HepG2 (cell line): ENCODE data around the gene LTB4R. TPM values are rescaled to one million over a fixed set of nuclear protein-coding genes. Genes with fewer than 3 reads are reported as not detected.
A peak's percentile ranks its signal among the peaks of the same experiment; 100 is the strongest.

Source experiments
- ATAC-seq: fragments of 200-7000 bp; cut with Tn5 transposase; 3 replicates; pipeline ENCODE4 v1.9.1; 2020; ENCODE audit warnings: mild to moderate bottlenecking, moderate library complexity
- Bru-seq: library from RNA; stranded (reverse); fragments of 400-500 nt; gene quantifications from one replicate; lab custom pipeline; 2021; lab: Mats Ljungman, UMichigan
- BruChase-seq, 2 experiments: library from RNA; stranded (reverse); fragments of 400-500 nt; gene quantifications; one replicate each; lab custom pipeline; 2021; lab: Mats Ljungman, UMichigan
- BruUV-seq: library from RNA; stranded (reverse); fragments of 400-500 nt; replicated peaks from 2 replicates; lab custom pipeline; 2021; lab: Mats Ljungman, UMichigan
- CTCF ChIA-PET: fragments of 300-600 bp; formaldehyde crosslinking; extraction: SDS; loops from one replicate; lab custom pipeline; 2021; ENCODE audit warnings: low total read pairs, inconsistent platforms, low intra/inter-chr PET ratio; lab: Yijun Ruan, JAX
- POLR2A ChIA-PET: fragments of 350-600 bp; sonication (Branson Sonifier 250); formaldehyde crosslinking; loops from one replicate; lab custom pipeline; 2020; ENCODE audit warnings: antibody characterized with exemption, inconsistent platforms; lab: Yijun Ruan, JAX
- DNase-seq: peaks from one replicate; pipeline ENCODE4 v3.0.0-alpha.2; 2015; ENCODE audit warnings: low spot score
- FAIRE-seq: peaks from 3 replicates; lab custom pipeline; 2011; peaks lifted over from hg19 to GRCh38; lab: Jason Lieb, UNC
- H2AFZ ChIP-seq: one replicate; pipeline ENCODE4 v1.6.1; 2011; ENCODE audit warnings: low read length, inconsistent platforms
- H3K27ac ChIP-seq: fragments of 300-600 bp; 3 replicates; pipeline ENCODE4 v1.8.0; 2011; ENCODE audit warnings: mixed run types, mild to moderate bottlenecking, mixed read lengths, low read length, inconsistent platforms; ENCODE audit not compliant: insufficient read depth; ENCODE audit errors: extremely low read length
- H3K27me3 ChIP-seq, 2 experiments: fragments of 200-600 bp in 1 of 2; 2 replicates in 1 of 2; 3 replicates in 1 of 2; pipeline versions ENCODE4 v1.6.0 to v1.8.0; 2011; ENCODE audit warnings: low read length in 2 of 2, mild to moderate bottlenecking in 2 of 2, moderate library complexity in 2 of 2, inconsistent platforms in 1 of 2; ENCODE audit not compliant: insufficient read depth in 2 of 2, control insufficient read depth in 1 of 2
- H3K36me3 ChIP-seq, 2 experiments: fragments of 200-600 bp in 1 of 2; replicated peaks in 1 of 2; 2 replicates in 1 of 2; 3 replicates in 1 of 2; pipeline versions ENCODE4 v1.5.1 to v1.8.0; 2011; ENCODE audit warnings: low read length in 2 of 2, inconsistent platforms in 1 of 2; ENCODE audit not compliant: insufficient read depth in 2 of 2, control insufficient read depth in 1 of 2
- H3K4me1 ChIP-seq: 2 replicates; pipeline ENCODE4 v1.5.1; 2012; ENCODE audit warnings: low read length, inconsistent platforms; ENCODE audit not compliant: insufficient read depth
- H3K4me2 ChIP-seq: 2 replicates; pipeline ENCODE4 v1.6.0; 2011; ENCODE audit warnings: low read depth, low read length, inconsistent platforms
- H3K4me3 ChIP-seq, 3 experiments: fragments of 200-600 bp in 1 of 3; sonication (generic), shearing (Covaris generic) in 1 of 3; replicated peaks in 1 of 3; 2 replicates each; pipeline ENCODE4 v1.5.1; 2011 to 2016; ENCODE audit warnings: low read length in 3 of 3, inconsistent platforms in 2 of 3, low read depth in 2 of 3, mild to moderate bottlenecking in 2 of 3, control low read depth in 1 of 3, mixed read lengths in 1 of 3; ENCODE audit not compliant: insufficient read depth in 1 of 3
- H3K79me2 ChIP-seq: one replicate; pipeline ENCODE4 v1.6.1; 2011; ENCODE audit warnings: low read length, inconsistent platforms; ENCODE audit not compliant: insufficient read depth
- H3K9ac ChIP-seq: 2 replicates; pipeline ENCODE4 v1.6.0; 2011; ENCODE audit warnings: mild to moderate bottlenecking, low read depth, low read length, inconsistent platforms; ENCODE audit not compliant: insufficient read depth
- H3K9me3 ChIP-seq: 2 replicates; pipeline ENCODE4 v1.5.1; 2012; ENCODE audit warnings: mild to moderate bottlenecking, low read length
- H4K20me1 ChIP-seq: 2 replicates; pipeline ENCODE4 v1.6.0; 2011; ENCODE audit warnings: inconsistent platforms, mild to moderate bottlenecking, low read length, moderate library complexity; ENCODE audit not compliant: insufficient read depth
- CBX1 ChIP-seq: IDR thresholded peaks from one replicate; pipeline ENCODE4 v1.6.1; 2016; ENCODE audit warnings: antibody characterized with exemption, low read depth
- CBX5 ChIP-seq: sonication (generic); formaldehyde crosslinking; IDR thresholded peaks from 2 replicates; pipeline ENCODE4 v1.4.0; 2020; ENCODE audit warnings: missing genetic modification reagents, borderline replicate concordance
- HMG20A ChIP-seq: IDR thresholded peaks from 2 replicates; pipeline ENCODE4 v1.6.1; 2016; ENCODE audit warnings: borderline replicate concordance
- HOXA3 ChIP-seq: sonication (generic); formaldehyde crosslinking; IDR thresholded peaks from 2 replicates; pipeline ENCODE4 v1.5.0; 2020; ENCODE audit warnings: missing genetic modification reagents
- MBD4 ChIP-seq: IDR thresholded peaks from 2 replicates; pipeline ENCODE4 v1.6.1; 2012; ENCODE audit warnings: low read length, inconsistent platforms, borderline replicate concordance
- SSRP1 ChIP-seq: IDR thresholded peaks from 2 replicates; pipeline ENCODE4 v1.6.1; 2016; ENCODE audit warnings: control low read depth
- TCF7 ChIP-seq: sonication (generic); IDR thresholded peaks from 2 replicates; pipeline ENCODE4 v1.6.1; 2016; ENCODE audit warnings: antibody characterized with exemption, low read depth
- WGBS: methylation state at CpG from one replicate; pipeline ENCODE4 v1.1.6; 2017; ENCODE audit warnings: low lambda C conversion rate; 5-methylcytosine and 5-hydroxymethylcytosine counted together
- in situ Hi-C: cut with HindIII; loops from 2 replicates; pipeline ENCODE4 v1.10.0; 2017; ENCODE audit warnings: low pct_unique_long_range_greater_than_20kb; ENCODE audit not compliant: extremely low pct_ligation_motif_present
- intact Hi-C: fragments of 100-400 bp; cut with micrococcal nuclease; formaldehyde crosslinking; loops from one replicate; pipeline ENCODE4 v1.10.0; 2022; ENCODE audit not compliant: unreplicated experiment
- long read RNA-seq, 2 experiments: library from RNA in 1 of 2; library from polyadenylated mRNA in 1 of 2; stranded (forward) in 1 of 2; unstranded in 1 of 2; transcript quantifications; one replicate each; pipeline ENCODE4 v2.0.0, GENCODE V29; 2019 to 2022
- polyA minus RNA-seq, 3 experiments: library from RNA; depleted of rRNA, polyadenylated mRNA; stranded (reverse); fragments of >200 nt; gene quantifications; 2 replicates each; pipeline ENCODE4 v1.2.3, GENCODE V29; 2011; ENCODE audit warnings: low replicate concordance in 1 of 3
- polyA plus RNA-seq, 8 experiments: library from polyadenylated mRNA; depleted of rRNA in 3 of 8; stranded (reverse) in 7 of 8; unstranded in 1 of 8; fragments of >200 nt; fragmentation: Illumina TruSeq in 4 of 8; extraction: Trizol in 4 of 8; gene quantifications; 2 replicates each; pipeline versions ENCODE4 v1.2.1 to v1.2.3, GENCODE V29; 2011 to 2016; ENCODE audit warnings: low read depth in 4 of 8, missing spikeins in 1 of 8, mixed read lengths in 1 of 8; ENCODE audit not compliant: insufficient read depth in 1 of 8
- total RNA-seq, 5 experiments: library from RNA; depleted of rRNA; stranded (reverse); fragments of >200 nt; fragmentation: Illumina TruSeq; extraction: Trizol; gene quantifications; 2 replicates each; pipeline ENCODE4 v1.2.3, GENCODE V29; 2016; ENCODE audit warnings: low read depth in 1 of 5
- TF ChIP-seq, protein P1 (sequence below): sonication (generic); formaldehyde crosslinking; IDR thresholded peaks from 2 replicates; pipeline ENCODE4 v1.8.0; 2022; ENCODE audit warnings: mild to moderate bottlenecking, missing genetic modification reagents
- TF ChIP-seq, protein P2 (sequence below): sonication (generic); formaldehyde crosslinking; IDR thresholded peaks from 2 replicates; pipeline ENCODE4 v1.4.0; 2020; ENCODE audit warnings: missing genetic modification reagents

The LTB4R gene, protein sequence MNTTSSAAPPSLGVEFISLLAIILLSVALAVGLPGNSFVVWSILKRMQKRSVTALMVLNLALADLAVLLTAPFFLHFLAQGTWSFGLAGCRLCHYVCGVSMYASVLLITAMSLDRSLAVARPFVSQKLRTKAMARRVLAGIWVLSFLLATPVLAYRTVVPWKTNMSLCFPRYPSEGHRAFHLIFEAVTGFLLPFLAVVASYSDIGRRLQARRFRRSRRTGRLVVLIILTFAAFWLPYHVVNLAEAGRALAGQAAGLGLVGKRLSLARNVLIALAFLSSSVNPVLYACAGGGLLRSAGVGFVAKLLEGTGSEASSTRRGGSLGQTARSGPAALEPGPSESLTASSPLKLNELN
- total RNA-seq (2016; rRNA removed; fragmentation: Illumina TruSeq; extraction: Trizol) (1.00 and 3.2 TPM in 2 replicates), polyA plus RNA-seq (2011; rRNA removed) (8.2 and 12.4 TPM in 2 replicates), polyA minus RNA-seq (2011; rRNA and poly(A)+ RNA removed; ENCODE audit: low replicate concordance) (13.2 and 32.8 TPM in 2 replicates), Bru-seq, nascent RNA (percentile 75 among the genes with signal in this experiment), BruChase-seq, experiment 1, labeled RNA remaining after a 6-hour chase (percentile 92 among the genes with signal in this experiment), BruChase-seq, experiment 2, labeled RNA remaining after a 2-hour chase (percentile 90 among the genes with signal in this experiment)
- total RNA-seq (2016; cell fraction: cytosol; rRNA removed; fragmentation: Illumina TruSeq; extraction: Trizol; ENCODE audit: low read depth), result 0.40 and 0.53 TPM in 2 replicates
- total RNA-seq (2016; cell fraction: insoluble cytoplasmic fraction; rRNA removed; fragmentation: Illumina TruSeq; extraction: Trizol), result 0.25 and 2.9 TPM in 2 replicates
- total RNA-seq (2016; cell fraction: membrane; rRNA removed; fragmentation: Illumina TruSeq; extraction: Trizol), result 0.55 and 0.59 TPM in 2 replicates
- total RNA-seq (2016; cell fraction: nucleus; rRNA removed; fragmentation: Illumina TruSeq; extraction: Trizol), result 4.9 and 6.3 TPM in 2 replicates
- polyA plus RNA-seq (2011; cell fraction: cytosol; rRNA removed), result 1.2 and 1.9 TPM in 2 replicates
- polyA plus RNA-seq (2011; cell fraction: nucleus; rRNA removed), result 89.0 and 109 TPM in 2 replicates
- 9.0 and 9.1 TPM in 2 replicates for polyA plus RNA-seq (2012)
- polyA plus RNA-seq (2016; cell fraction: cytosol; fragmentation: Illumina TruSeq; extraction: Trizol; ENCODE audit: low read depth), result 0.10 and 0.24 TPM in 2 replicates
- 0.76 and 0.87 TPM in 2 replicates for polyA plus RNA-seq (2016; cell fraction: insoluble cytoplasmic fraction; fragmentation: Illumina TruSeq; extraction: Trizol; ENCODE audit: low read depth)
- polyA plus RNA-seq (2016; cell fraction: membrane; fragmentation: Illumina TruSeq; extraction: Trizol; ENCODE audit: low read depth), result 0.37 and 0.90 TPM in 2 replicates
- polyA plus RNA-seq (2016; cell fraction: nucleus; fragmentation: Illumina TruSeq; extraction: Trizol; ENCODE audit: insufficient read depth, low read depth), result 22.4 and 23.6 TPM in 2 replicates
- 0.30 and 1.5 TPM in 2 replicates for polyA minus RNA-seq (2011; cell fraction: cytosol; rRNA and poly(A)+ RNA removed)
- 17.3 and 18.9 TPM in 2 replicates for polyA minus RNA-seq (2011; cell fraction: nucleus; rRNA and poly(A)+ RNA removed)
- long read RNA-seq, experiment 1, partial matches to known transcripts, result 0 of 1 reads
- long read RNA-seq, experiment 1, other reads (novel, unspliced or antisense), result 1 of 1 reads
- long read RNA-seq, experiment 2, full-length matches to known transcripts, result 1 of 4 reads
- long read RNA-seq, experiment 2, partial matches to known transcripts, result 0 of 4 reads
- long read RNA-seq, experiment 2, other reads (novel, unspliced or antisense), result 3 of 4 reads

DNA sequence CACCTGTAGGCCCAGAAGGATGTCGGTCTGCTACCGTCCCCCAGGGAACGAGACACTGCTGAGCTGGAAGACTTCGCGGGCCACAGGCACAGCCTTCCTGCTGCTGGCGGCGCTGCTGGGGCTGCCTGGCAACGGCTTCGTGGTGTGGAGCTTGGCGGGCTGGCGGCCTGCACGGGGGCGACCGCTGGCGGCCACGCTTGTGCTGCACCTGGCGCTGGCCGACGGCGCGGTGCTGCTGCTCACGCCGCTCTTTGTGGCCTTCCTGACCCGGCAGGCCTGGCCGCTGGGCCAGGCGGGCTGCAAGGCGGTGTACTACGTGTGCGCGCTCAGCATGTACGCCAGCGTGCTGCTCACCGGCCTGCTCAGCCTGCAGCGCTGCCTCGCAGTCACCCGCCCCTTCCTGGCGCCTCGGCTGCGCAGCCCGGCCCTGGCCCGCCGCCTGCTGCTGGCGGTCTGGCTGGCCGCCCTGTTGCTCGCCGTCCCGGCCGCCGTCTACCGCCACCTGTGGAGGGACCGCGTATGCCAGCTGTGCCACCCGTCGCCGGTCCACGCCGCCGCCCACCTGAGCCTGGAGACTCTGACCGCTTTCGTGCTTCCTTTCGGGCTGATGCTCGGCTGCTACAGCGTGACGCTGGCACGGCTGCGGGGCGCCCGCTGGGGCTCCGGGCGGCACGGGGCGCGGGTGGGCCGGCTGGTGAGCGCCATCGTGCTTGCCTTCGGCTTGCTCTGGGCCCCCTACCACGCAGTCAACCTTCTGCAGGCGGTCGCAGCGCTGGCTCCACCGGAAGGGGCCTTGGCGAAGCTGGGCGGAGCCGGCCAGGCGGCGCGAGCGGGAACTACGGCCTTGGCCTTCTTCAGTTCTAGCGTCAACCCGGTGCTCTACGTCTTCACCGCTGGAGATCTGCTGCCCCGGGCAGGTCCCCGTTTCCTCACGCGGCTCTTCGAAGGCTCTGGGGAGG, at the start of gene LTB4R:
Gene LTB4R (plus strand): TSS at position 857 of the 959 bp plus-strand sequence. CDS start 4,150 bp downstream, outside the sequence.
- H3K4me1 ChIP-seq, result peaks cover 61% of the 10 kb centered on the region
- ChIA-PET CTCF (no interaction called here), POLR2A (interaction anchor here (0.8 to 24.7 kb wide), 5 partner anchors 8 to 216 kb away, joined by 3 to 850 read pairs (median 4); partner anchors contain the start of genes CHMP4A, DHRS1, GMPR2 and NEDD8)
- FAIRE-seq (no peak), ATAC-seq (no peak), DNase-seq (no peak)
- H4K20me1 ChIP-seq, result no peaks in the 10 kb centered on the region
- no peaks in the 10 kb centered on the region; a peak in 1 of 5 replicates for H3K27me3 ChIP-seq
- no peak within 1 kb of the TSS for H2AFZ ChIP-seq
- H3K4me3 ChIP-seq, result no peak within 1 kb of the TSS
- intact Hi-C loops (no loop called here), in situ Hi-C loops (no loop called here)
- H3K27ac ChIP-seq, result peak within 1 kb of the TSS; percentile 4
- no peak within 1 kb of the TSS for H3K9ac ChIP-seq
- H3K9me3 ChIP-seq, result no peaks in the 10 kb centered on the region
- no TSS peak for BruUV-seq
- peaks cover 9% of the 10 kb centered on the region for H3K79me2 ChIP-seq
- peaks cover 9 to 11% of the 10 kb centered on the region in 2 experiments for H3K36me3 ChIP-seq
- no peak within 1 kb of the TSS for H3K4me2 ChIP-seq
- 98% methylated on average over 99 of the region's 99 CpGs for WGBS
- TF ChIP-seq, protein P1, sequence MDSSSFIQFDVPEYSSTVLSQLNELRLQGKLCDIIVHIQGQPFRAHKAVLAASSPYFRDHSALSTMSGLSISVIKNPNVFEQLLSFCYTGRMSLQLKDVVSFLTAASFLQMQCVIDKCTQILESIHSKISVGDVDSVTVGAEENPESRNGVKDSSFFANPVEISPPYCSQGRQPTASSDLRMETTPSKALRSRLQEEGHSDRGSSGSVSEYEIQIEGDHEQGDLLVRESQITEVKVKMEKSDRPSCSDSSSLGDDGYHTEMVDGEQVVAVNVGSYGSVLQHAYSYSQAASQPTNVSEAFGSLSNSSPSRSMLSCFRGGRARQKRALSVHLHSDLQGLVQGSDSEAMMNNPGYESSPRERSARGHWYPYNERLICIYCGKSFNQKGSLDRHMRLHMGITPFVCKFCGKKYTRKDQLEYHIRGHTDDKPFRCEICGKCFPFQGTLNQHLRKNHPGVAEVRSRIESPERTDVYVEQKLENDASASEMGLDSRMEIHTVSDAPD (CRISPR knock-in tag), result no peak
- TF ChIP-seq, protein P2, sequence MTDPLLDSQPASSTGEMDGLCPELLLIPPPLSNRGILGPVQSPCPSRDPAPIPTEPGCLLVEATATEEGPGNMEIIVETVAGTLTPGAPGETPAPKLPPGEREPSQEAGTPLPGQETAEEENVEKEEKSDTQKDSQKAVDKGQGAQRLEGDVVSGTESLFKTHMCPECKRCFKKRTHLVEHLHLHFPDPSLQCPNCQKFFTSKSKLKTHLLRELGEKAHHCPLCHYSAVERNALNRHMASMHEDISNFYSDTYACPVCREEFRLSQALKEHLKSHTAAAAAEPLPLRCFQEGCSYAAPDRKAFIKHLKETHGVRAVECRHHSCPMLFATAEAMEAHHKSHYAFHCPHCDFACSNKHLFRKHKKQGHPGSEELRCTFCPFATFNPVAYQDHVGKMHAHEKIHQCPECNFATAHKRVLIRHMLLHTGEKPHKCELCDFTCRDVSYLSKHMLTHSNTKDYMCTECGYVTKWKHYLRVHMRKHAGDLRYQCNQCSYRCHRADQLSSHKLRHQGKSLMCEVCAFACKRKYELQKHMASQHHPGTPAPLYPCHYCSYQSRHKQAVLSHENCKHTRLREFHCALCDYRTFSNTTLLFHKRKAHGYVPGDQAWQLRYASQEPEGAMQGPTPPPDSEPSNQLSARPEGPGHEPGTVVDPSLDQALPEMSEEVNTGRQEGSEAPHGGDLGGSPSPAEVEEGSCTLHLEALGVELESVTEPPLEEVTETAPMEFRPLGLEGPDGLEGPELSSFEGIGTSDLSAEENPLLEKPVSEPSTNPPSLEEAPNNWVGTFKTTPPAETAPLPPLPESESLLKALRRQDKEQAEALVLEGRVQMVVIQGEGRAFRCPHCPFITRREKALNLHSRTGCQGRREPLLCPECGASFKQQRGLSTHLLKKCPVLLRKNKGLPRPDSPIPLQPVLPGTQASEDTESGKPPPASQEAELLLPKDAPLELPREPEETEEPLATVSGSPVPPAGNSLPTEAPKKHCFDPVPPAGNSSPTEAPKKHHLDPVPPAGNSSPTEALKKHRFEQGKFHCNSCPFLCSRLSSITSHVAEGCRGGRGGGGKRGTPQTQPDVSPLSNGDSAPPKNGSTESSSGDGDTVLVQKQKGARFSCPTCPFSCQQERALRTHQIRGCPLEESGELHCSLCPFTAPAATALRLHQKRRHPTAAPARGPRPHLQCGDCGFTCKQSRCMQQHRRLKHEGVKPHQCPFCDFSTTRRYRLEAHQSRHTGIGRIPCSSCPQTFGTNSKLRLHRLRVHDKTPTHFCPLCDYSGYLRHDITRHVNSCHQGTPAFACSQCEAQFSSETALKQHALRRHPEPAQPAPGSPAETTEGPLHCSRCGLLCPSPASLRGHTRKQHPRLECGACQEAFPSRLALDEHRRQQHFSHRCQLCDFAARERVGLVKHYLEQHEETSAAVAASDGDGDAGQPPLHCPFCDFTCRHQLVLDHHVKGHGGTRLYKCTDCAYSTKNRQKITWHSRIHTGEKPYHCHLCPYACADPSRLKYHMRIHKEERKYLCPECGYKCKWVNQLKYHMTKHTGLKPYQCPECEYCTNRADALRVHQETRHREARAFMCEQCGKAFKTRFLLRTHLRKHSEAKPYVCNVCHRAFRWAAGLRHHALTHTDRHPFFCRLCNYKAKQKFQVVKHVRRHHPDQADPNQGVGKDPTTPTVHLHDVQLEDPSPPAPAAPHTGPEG (CRISPR knock-in tag), result no peak
- TF ChIP-seq CBX1 (no peak), MBD4 (no peak), CBX5 (CRISPR knock-in tag) (no peak), HOXA3 (CRISPR knock-in tag) (peak; percentile 33), TCF7 (no peak), HMG20A (CRISPR knock-in tag) (no peak), SSRP1 (CRISPR knock-in tag) (no peak)
